ENCODE results near the gene RASGRP1.

GRCh38 chr15:38490242-38490922 is 74.2 kb downstream of the RASGRP1 start:
- no peak for TF ChIP-seq GATA2 (IDR thresholded peaks at IDR 0.05; ENCODE audit: low read depth, low read length)
- TF ChIP-seq GATA3 (IDR thresholded peaks at IDR 0.05; ENCODE audit: low read depth, low read length), result no peak
